Body of pancreas (tissue), 4 donors: ENCODE data around the gene SUN3. TPM values are rescaled to one million over a fixed set of nuclear protein-coding genes. Genes with fewer than 3 reads are reported as not detected.

Experiments used
- ATAC-seq: fragments of 150-250 bp; one replicate; pipeline ENCODE4 v1.9.1; 2016
- DNase-seq, 4 donors: peaks; one replicate each; pipeline ENCODE4 v3.0.0-alpha.2; 2019
- H3K27ac ChIP-seq, 4 donors: fragments of 200-600 bp; sonication (generic); 1 replicate in 3 of 4; 2 replicates in 1 of 4; pipeline versions ENCODE4 v1.5.1 to v1.6.1; 2016 to 2019; ENCODE audit warnings: mild to moderate bottlenecking in 1 of 4, mixed read lengths in 1 of 4, moderate library complexity in 1 of 4
- H3K27me3 ChIP-seq, 2 donors: fragments of 200-600 bp; sonication (generic); one replicate each; pipeline ENCODE4 v1.6.0; 2016; ENCODE audit warnings: mild to moderate bottlenecking in 1 of 2
- H3K36me3 ChIP-seq, 2 donors: fragments of 200-600 bp; sonication (generic); replicated peaks in 1 of 2; 2 replicates each; pipeline ENCODE4 v1.5.1; 2016; ENCODE audit warnings: low read depth in 2 of 2; ENCODE audit not compliant: insufficient read depth in 1 of 2
- H3K4me1 ChIP-seq: fragments of 200-600 bp; sonication (generic); one replicate; pipeline ENCODE4 v1.6.0; 2016
- H3K4me3 ChIP-seq, 2 donors: fragments of 200-600 bp; sonication (generic); 1 replicate in 1 of 2; 2 replicates in 1 of 2; pipeline ENCODE4 v1.5.1; 2016 to 2019
- H3K9me3 ChIP-seq, 3 donors: fragments of 200-600 bp; sonication (generic); 1 replicate in 2 of 3; 2 replicates in 1 of 3; pipeline ENCODE4 v1.5.1; 2016
- CTCF ChIP-seq, 7 experiments: fragments of 450-650 bp in 4 of 7; fragments of 200-600 bp in 3 of 7; sonication (generic) in 3 of 7; IDR thresholded peaks; one replicate each; pipeline ENCODE4 v1.5.1; 2016 to 2019; ENCODE audit warnings: antibody characterized with exemption in 7 of 7
- POLR2A ChIP-seq, 3 donors: fragments of 450-650 bp; IDR thresholded peaks; one replicate each; pipeline ENCODE4 v1.6.1; 2016; ENCODE audit warnings: antibody characterized with exemption in 3 of 3, mild to moderate bottlenecking in 2 of 3
- WGBS, 2 donors: methylation state at CpG; one replicate each; pipeline ENCODE4 v1.1.5; 2017; 5-methylcytosine and 5-hydroxymethylcytosine counted together
- intact Hi-C: fragments of 100-400 bp; cut with DNase I; formaldehyde crosslinking; loops from one replicate; pipeline ENCODE4 v1.15.1; 2023
- total RNA-seq, 2 donors: library from RNA; depleted of rRNA; stranded (reverse); fragments of >200 nt; gene quantifications; one replicate each; pipeline ENCODE4 v1.1.0, GENCODE V29; 2016

SUN3 gene
- total RNA-seq, 2 donors from 2014 or later, result not detected

GRCh38 chr7:47941136-47941844 is 87.6 kb downstream of the SUN3 start:
- no peaks in the 10 kb centered on the region for H3K36me3 ChIP-seq
- no peak for TF ChIP-seq POLR2A (IDR thresholded peaks at IDR 0.05)
- TF ChIP-seq CTCF (IDR thresholded peaks at IDR 0.05), result no peak
- no peaks in the 10 kb centered on the region for H3K27me3 ChIP-seq
- no peaks in the 10 kb centered on the region for H3K9me3 ChIP-seq
- H3K4me3 ChIP-seq, result no peak overlapping the region
- peak overlapping the region in 3 of 4 donors; percentile 5 to 63 (median 13) for H3K27ac ChIP-seq
- 67 to 76% methylated on average over 9 of the region's 9 CpGs for WGBS, 2 donors
- ATAC-seq, result peak; percentile 57
- intact Hi-C loops, result loop anchor here (5.0 kb wide), 1 partner anchor 216 kb away; no protein-coding TSS in a partner anchor
- DNase-seq, result peak in 1 of 4 donors; percentile 45
- no peaks in the 10 kb centered on the region for H3K4me1 ChIP-seq

GRCh38 chr7:47940088-47941013 is 88.6 kb downstream of the SUN3 start:
- H3K9me3 ChIP-seq, result no peaks in the 10 kb centered on the region
- no peaks in the 10 kb centered on the region for H3K27me3 ChIP-seq
- 76 to 82% methylated on average over 14 of the region's 14 CpGs for WGBS, 2 donors
- H3K27ac ChIP-seq, result peak overlapping the region in 2 of 4 donors; percentile 5 to 13
- no peak overlapping the region for H3K4me3 ChIP-seq
- H3K4me1 ChIP-seq, result no peaks in the 10 kb centered on the region
- intact Hi-C loops, result loop anchor here (5.0 kb wide), 1 partner anchor 217 kb away; no protein-coding TSS in a partner anchor
- DNase-seq (no peak), ATAC-seq (peak; percentile 31)
- TF ChIP-seq POLR2A (IDR thresholded peaks at IDR 0.05) (no peak), CTCF (IDR thresholded peaks at IDR 0.05) (no peak)
- H3K36me3 ChIP-seq, result no peaks in the 10 kb centered on the region

- 76 to 80% methylated on average over 6 to 7 of the region's 7 CpGs for WGBS, 2 donors
- DNase-seq, result no peak
- TF ChIP-seq POLR2A (IDR thresholded peaks at IDR 0.05) (no peak), CTCF (IDR thresholded peaks at IDR 0.05) (no peak)
- H3K4me1 ChIP-seq, result no peaks in the 10 kb centered on the region
- H3K4me3 ChIP-seq, result no peak overlapping the region
- no peak overlapping the region for H3K27ac ChIP-seq
- no peaks in the 10 kb centered on the region for H3K27me3 ChIP-seq
- H3K9me3 ChIP-seq, result no peaks in the 10 kb centered on the region
- ATAC-seq, result no peak
- no peaks in the 10 kb centered on the region for H3K36me3 ChIP-seq
- intact Hi-C loops, result loop anchor here (5.0 kb wide), 1 partner anchor 218 kb away; no protein-coding TSS in a partner anchor
Measured at GRCh38 chr7:47939425-47940036, 89.4 kb downstream of the SUN3 start.

GRCh38 chr7:47938574-47939165 is 90.2 kb downstream of the SUN3 start:
- H3K27me3 ChIP-seq, result no peaks in the 10 kb centered on the region
- H3K27ac ChIP-seq, result no peak overlapping the region
- no peak for TF ChIP-seq CTCF (IDR thresholded peaks at IDR 0.05)
- TF ChIP-seq POLR2A (IDR thresholded peaks at IDR 0.05), result no peak
- H3K4me3 ChIP-seq, result no peak overlapping the region
- ATAC-seq (no peak), DNase-seq (no peak)
- intact Hi-C loops, result no loop called here
- H3K36me3 ChIP-seq, result no peaks in the 10 kb centered on the region
- H3K9me3 ChIP-seq, result no peaks in the 10 kb centered on the region
- no peaks in the 10 kb centered on the region for H3K4me1 ChIP-seq
- WGBS, 2 donors, result 72 to 82% methylated on average over 3 to 6 of the region's 6 CpGs
